Osteocyte (in vitro differentiated cells): ENCODE results near the gene MADCAM1. TPM values are rescaled to one million over a fixed set of nuclear protein-coding genes. Genes with fewer than 3 reads are reported as not detected.

ENCODE experiments used
- DNase-seq: peaks from one replicate; pipeline ENCODE4 v3.0.0; 2021; ENCODE audit warnings: mixed read lengths; ENCODE audit not compliant: unreplicated experiment; ENCODE audit errors: extremely low spot score
- H3K27ac Mint-ChIP-seq: one replicate; pipeline ENCODE4 v1.8.0; 2021; ENCODE audit warnings: mild to moderate bottlenecking, mixed read lengths; ENCODE audit not compliant: unreplicated experiment
- H3K27me3 Mint-ChIP-seq: one replicate; pipeline ENCODE4 v1.8.0; 2021; ENCODE audit warnings: mixed read lengths; ENCODE audit not compliant: unreplicated experiment
- H3K36me3 Mint-ChIP-seq: one replicate; pipeline ENCODE4 v1.8.0; 2021; ENCODE audit warnings: mixed read lengths; ENCODE audit not compliant: unreplicated experiment
- H3K4me1 Mint-ChIP-seq: one replicate; pipeline ENCODE4 v1.8.0; 2021; ENCODE audit warnings: mixed read lengths; ENCODE audit not compliant: unreplicated experiment
- H3K4me3 Mint-ChIP-seq: one replicate; pipeline ENCODE4 v1.8.0; 2021; ENCODE audit warnings: mild to moderate bottlenecking, moderate library complexity, mixed read lengths; ENCODE audit not compliant: unreplicated experiment
- H3K9me3 Mint-ChIP-seq: one replicate; pipeline ENCODE4 v1.8.0; 2021; ENCODE audit warnings: mixed read lengths; ENCODE audit not compliant: unreplicated experiment
- total RNA-seq: library from RNA; stranded (reverse); gene quantifications from 2 replicates; pipeline ENCODE4 v1.2.1, GENCODE V29; 2021
- TF ChIP-seq, protein P1 (sequence below): fragments of 200-600 bp; sonication (generic); IDR thresholded peaks from 2 replicates; pipeline ENCODE4 v1.5.0; 2021; ENCODE audit warnings: antibody characterized with exemption, mild to moderate bottlenecking, moderate library complexity

Gene MADCAM1
- total RNA-seq, 1 donor from 2014 or later, result 1.3 TPM

DNA sequence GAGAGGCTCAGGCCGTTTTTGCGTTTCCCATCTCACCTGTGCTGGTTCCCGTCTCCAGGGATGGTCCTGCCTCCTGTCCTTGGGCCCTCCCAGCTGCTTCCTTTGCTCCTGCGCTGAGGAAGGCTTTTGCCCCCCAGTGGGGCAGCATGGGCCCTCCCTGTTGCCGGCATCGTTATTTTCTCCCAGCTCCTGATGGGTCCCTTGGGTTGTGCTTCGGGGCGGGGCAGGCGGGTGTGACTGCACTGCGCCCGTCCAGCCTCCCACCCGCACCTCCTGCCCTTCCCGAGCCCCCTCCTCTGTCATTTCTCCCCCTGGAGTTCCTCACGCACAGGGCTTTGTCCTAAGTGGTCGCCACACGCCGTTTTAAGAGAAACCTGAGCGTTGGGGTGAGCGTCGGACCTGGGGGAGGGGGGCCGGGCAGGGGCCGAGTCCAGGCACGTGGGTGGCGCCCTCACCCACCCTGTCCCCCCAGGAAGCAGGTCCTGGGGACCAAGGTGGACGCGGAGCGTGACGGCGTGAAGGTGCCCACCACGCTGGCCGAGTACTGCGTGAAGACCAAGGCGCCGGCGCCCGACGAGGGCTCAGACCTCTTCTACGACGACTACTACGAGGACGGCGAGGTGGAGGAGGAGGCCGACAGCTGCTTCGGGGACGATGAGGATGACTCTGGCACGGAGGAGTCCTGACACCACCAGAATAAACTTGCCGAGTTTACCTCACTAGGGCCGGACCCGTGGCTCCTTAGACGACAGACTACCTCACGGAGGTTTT, 44.8 kb downstream of the MADCAM1 start:
- no peaks in the 10 kb centered on the region for H3K9me3 Mint-ChIP-seq
- TF ChIP-seq, protein P1, sequence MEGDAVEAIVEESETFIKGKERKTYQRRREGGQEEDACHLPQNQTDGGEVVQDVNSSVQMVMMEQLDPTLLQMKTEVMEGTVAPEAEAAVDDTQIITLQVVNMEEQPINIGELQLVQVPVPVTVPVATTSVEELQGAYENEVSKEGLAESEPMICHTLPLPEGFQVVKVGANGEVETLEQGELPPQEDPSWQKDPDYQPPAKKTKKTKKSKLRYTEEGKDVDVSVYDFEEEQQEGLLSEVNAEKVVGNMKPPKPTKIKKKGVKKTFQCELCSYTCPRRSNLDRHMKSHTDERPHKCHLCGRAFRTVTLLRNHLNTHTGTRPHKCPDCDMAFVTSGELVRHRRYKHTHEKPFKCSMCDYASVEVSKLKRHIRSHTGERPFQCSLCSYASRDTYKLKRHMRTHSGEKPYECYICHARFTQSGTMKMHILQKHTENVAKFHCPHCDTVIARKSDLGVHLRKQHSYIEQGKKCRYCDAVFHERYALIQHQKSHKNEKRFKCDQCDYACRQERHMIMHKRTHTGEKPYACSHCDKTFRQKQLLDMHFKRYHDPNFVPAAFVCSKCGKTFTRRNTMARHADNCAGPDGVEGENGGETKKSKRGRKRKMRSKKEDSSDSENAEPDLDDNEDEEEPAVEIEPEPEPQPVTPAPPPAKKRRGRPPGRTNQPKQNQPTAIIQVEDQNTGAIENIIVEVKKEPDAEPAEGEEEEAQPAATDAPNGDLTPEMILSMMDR, result no peak

DNA sequence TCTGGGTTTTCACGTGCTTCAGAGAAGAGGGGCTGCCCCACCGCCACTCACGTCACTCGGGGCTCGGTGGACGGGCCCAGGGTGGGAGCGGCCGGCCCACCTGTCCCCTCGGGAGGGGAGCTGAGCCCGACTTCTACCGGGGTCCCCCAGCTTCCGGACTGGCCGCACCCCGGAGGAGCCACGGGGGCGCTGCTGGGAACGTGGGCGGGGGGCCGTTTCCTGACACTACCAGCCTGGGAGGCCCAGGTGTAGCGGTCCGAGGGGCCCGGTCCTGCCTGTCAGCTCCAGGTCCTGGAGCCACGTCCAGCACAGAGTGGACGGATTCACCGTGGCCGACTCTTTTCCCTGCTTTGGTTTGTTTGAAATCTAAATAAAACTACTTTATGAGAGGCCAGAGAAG, 45.4 kb downstream of the MADCAM1 start:
- Mint-ChIP-seq H3K9me3 (no peaks in the 10 kb centered on the region), H3K27ac (no peak overlapping the region), H3K4me1 (no peaks in the 10 kb centered on the region), H3K4me3 (no peak overlapping the region), H3K27me3 (no peaks in the 10 kb centered on the region), H3K36me3 (peaks cover 12% of the 10 kb centered on the region)
- no peak for DNase-seq
- TF ChIP-seq, protein P1, result no peak

More for the DNA sequence above, 44.8 kb downstream of the MADCAM1 start:
- Mint-ChIP-seq H3K4me3 (no peak overlapping the region), H3K27ac (no peak overlapping the region), H3K27me3 (no peaks in the 10 kb centered on the region), H3K4me1 (no peaks in the 10 kb centered on the region), H3K36me3 (peaks cover 12% of the 10 kb centered on the region)
- no peak for DNase-seq

DNA sequence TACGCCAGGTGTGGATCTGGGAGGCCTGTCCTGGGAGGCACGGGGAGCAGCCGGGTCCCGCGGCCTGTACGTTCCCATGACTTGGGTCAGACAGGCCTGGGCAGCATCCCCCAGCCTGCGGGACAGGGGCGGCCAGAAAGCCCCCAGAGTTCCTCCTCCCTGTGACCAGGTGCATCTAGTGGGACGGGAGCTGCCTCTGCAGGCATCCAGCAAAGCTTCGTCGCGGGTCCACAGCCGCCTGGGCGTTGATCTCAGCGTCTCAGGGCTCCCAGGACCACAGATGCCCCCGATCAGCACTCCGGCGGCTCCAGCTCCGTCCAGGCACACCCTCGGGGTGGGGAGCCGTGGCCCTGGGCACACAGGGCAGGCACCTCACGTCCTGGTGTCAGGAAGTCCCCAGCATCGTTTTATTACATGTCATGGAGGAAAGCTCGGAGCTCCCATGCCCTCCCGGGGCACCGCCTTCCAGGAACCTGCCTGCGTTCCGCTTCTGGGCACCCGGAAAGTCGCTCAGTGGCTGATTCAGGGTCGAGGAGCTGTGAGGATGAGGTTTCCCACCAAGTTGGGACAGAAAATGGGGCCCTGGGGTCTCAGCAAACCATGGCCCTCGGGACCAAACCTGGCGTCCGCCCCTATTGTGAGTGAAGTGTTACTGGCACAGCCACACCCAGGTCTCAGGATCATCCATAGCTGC, 46.0 kb downstream of the MADCAM1 start:
- H3K36me3 Mint-ChIP-seq, result peaks cover 12% of the 10 kb centered on the region
- DNase-seq, result no peak
- no peaks in the 10 kb centered on the region for H3K9me3 Mint-ChIP-seq
- H3K27me3 Mint-ChIP-seq, result no peaks in the 10 kb centered on the region
- no peak overlapping the region for H3K27ac Mint-ChIP-seq
- no peak overlapping the region for H3K4me3 Mint-ChIP-seq
- no peaks in the 10 kb centered on the region for H3K4me1 Mint-ChIP-seq
- TF ChIP-seq, protein P1, result no peak

DNA sequence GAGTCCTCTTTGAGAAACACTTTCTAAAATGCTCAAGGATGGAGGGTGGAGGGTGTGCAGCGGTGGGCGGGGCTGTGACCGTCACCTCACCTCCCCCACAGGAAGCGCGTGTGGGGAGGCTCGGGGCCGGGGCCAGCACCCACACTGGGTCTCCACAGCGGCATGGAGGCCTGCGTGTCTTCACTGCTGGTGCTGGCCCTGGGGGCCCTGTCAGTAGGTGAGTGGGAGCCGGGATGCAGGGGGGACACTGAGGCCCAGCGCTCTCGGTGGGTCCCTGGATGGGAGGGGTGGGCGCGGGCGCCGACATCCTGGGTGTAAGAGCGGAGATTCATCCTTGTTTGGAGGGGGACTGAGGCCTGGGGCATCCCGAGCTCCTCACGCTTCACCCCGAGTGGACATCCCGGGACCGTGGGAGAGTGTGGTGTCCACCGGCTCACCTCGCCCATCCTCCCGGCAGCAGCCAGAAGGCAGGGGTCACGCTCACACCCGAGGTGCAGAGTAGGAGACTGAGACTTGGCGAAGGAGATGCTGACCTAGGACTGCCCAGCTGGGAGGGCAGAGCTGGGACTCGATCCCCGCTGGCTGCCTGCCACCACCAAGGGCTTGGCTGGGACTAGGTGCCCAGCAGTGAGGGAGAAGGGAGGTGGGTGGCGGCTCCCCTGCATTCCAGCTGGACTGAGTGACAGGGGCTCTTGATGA, 47.8 kb downstream of the MADCAM1 start, which contains the start of gene GZMM:
GZMM (plus strand) TSS at position 144 of the 699 bp plus-strand sequence; CDS start at position 163, 19 bp downstream.
- Mint-ChIP-seq H3K27me3 (no peaks in the 10 kb centered on the region), H3K9me3 (no peaks in the 10 kb centered on the region), H3K36me3 (peaks cover 4% of the 10 kb centered on the region), H3K4me1 (no peaks in the 10 kb centered on the region), H3K4me3 (no peak within 1 kb of the TSS), H3K27ac (no peak within 1 kb of the TSS)
- TF ChIP-seq, protein P1, result no peak
- no peak for DNase-seq
